Fibroblast of the conjunctiva (primary cell): ENCODE results near the gene IMMP2L.
"Not testable (repeated sequence)": the region's sequence is repeated elsewhere in the genome, so short reads cannot be mapped to it uniquely, and the experiment has no call there.

Source experiments
- DNase-seq: peaks from one replicate; pipeline ENCODE4 v3.0.0-alpha.2; 2010; ENCODE audit warnings: low read depth

The IMMP2L gene

DNA sequence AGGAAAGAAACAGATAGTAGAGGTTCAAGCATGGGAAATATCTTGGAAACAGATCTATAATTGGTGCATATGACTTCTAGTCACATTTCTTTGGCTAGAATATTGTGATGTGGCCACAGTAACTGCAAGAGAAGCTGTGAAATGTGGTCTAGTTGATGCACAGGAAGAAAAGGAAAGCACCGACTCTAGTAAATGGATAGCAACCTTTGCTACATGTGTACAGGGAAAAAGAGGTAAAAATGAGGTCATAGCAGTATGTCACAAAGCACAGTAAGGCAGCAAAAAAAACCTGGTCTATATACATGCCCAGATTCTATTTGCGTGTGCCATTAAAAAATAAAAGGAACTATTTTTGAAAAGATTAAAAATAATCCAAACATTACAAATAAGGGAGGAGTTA lies 573.9 kb downstream of the IMMP2L start:
- DNase-seq = no peak

DNA sequence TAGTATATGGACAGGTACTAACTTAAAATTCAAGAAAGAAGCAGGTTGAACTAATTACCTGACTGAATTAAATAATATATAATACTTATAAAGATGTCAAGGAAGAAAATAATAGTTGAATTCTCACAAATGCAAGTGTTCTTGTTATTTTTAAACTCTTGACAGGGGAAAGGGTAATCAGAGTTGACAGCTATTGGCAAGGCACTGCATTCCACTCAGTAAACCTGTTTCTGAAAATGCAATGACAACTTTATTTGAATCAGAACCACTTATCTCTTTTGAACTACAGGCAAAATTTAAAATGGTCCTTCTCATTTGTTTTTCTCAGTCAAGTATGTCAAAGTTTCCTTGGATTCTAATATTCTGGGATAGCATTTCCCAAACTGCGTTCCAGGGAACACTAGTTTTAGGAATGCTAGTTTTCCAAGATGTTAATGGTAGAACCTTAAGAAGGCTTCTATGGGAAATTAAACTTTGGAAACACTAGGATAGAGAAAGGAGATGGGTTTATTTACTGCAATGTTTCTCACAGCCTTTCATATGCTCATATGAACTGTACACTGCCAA lies 575.1 kb downstream of the IMMP2L start:
- DNase-seq = no peak

DNA sequence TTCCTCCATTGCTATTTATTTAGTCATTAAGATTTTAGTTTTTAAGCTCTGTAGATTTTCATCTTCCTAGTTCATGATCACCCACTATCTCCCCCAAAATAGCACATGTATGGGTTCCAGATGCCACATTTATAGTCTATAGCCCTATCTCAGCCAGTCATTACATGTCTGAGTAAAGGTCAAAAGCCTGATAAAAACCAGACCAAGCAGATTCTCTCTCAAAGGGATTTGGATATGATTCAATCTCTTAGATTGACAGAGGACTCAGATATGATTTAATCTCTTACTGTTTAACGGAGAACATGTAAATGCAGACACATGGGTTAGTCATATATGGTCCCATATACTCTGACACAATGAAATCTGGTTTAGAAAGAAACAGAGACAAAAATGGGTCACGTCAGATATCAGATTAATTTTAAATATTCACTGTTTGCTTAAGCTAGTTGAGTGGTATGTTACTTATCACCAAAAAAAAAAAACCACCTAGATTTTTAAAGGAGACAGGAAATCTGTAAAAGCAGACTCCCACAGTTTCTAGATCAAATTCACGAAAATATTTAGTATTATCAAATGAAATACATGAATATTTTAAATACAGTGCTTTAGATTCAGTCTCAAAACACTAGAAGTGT lies 578.4 kb downstream of the IMMP2L start:
- DNase-seq = no peak

DNA sequence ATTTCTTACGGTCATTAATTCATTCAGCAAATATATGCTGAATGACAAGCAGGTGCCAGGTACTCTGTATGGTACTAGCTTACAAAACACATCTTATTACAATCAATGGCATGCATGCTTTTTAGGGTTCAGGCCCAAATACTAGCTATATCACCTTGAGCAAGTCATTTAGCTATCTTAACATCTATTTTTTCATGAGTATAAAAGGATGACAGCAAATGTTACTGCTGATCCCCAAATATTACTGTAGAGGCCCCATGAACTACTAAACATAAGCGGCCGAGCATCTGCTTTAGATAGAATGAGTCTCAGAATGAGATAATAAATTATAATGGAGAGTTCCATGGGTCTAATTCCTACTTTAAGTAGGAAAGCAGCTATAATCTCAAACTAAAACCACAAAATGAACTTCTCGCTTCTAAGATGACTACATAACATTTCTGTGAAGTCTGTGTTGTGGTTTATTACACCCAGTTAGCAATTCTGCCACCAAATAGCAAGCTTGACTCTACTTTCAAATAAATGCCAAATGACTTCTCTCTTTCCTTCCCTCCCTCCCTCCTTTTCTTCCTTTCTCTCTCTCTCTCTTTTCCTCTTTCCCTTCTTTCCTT lies 585.1 kb downstream of the IMMP2L start:
- DNase-seq = no peak

DNA sequence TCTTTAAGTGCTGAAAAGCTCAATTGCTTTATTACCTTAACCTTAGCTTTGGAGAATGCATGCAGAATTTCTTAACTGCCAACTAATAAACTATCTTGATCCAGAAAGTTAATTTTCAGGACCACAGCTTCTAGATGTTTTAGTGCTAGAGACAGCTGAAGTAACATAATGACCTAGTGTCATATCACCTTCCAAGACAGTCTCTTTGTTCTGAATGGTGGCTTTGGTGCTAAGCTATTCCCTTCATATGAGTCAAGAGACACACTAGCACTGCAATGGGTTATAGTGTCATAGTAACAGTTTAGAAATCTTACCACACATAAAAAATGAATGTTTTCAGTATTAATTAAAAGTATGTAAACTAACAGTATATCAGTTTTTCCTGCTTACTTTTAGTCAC lies 586.8 kb downstream of the IMMP2L start:
- DNase-seq = no peak

DNA sequence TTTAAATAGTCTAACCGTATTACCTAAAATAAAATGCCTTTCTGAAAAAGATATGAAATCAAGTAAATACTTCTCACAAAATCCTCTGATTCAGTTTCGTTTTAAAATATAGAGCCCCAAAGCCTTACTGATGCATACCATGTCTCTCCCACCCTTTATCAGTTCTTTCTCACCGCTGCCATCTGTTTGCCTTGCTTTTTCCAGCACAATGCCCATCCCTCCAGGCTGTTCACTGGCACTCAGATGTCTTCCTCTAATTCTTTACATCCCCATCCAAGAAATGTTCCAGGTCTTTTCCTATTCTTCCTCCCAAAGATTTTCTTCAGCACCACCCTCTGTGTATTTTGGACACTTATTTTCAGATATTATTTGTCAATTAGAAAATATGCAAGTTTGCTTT lies 587.9 kb downstream of the IMMP2L start:
- no peak for DNase-seq

DNA sequence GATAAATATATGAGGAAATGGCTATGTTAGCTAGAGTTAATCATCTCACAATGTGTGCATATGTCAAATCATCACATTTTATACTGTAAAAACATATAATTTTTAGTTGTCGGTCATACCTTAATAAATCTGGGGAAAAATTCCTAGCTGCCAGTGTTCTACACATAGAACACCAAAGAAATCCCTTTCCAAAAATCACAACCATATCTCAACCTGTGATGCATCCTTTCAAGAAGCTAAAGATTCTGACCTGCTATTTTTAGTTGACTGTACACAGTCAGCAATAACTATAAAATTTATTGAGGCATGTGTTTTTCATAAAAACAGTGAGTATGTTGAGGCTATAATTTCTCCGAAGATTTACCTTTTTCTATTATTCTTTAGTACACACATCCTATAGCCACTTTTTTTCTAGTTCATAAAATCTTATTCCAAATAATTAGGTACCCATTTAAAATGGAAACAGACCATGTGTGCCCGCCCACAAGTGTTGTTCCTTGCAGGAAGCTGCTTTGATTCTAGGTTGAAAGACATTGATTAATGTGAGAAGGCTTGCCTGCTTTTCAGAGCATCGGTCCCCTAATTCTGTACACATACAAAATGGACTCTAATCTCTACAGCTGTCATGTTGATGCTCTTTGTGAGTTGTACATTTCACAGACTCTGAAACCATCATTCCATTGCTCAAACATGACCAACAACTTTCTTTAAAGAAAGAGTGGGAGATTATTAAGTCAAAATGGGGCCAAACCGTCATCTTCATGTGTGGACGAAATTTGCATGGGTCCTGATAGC lies 588.9 kb downstream of the IMMP2L start:
- DNase-seq = no peak

DNA sequence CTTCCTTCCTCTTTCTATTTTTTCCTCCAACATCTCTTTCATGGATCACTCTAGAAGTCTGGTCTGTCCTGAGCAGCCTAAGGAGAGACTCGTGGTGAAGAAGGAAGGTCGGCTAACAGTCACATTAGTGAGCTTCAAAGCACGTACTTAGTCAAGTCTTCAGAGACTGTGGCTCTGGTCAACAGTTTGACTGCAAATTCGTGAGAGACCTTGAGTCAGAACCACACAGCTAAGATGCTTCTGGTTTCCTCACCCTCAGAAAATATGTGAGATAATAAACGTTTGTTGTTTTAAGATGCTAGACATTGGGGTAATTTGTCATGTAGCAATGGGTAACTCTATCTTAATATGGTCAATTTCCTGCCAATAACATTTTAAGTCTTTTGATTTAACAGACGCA lies 597.5 kb downstream of the IMMP2L start:
- DNase-seq = no peak

DNA sequence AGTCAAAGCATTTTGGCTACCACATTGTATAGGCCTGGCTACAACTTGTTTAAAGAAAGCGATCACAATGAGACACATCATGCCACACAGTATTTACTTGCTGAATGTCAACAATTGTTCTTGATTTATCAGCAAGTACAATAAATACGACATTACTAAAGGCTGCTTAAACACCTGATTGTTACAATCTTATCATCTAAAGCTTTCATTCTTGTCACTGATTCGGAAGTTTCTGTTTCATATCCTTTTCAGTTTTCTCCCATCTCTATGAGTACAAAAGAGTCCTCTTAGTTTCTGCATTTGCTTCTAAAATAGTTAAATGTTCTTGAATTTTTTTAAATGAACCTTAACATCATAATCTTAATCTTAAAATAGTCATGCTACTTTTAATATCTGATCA lies 599.5 kb downstream of the IMMP2L start:
- DNase-seq = no peak

DNA sequence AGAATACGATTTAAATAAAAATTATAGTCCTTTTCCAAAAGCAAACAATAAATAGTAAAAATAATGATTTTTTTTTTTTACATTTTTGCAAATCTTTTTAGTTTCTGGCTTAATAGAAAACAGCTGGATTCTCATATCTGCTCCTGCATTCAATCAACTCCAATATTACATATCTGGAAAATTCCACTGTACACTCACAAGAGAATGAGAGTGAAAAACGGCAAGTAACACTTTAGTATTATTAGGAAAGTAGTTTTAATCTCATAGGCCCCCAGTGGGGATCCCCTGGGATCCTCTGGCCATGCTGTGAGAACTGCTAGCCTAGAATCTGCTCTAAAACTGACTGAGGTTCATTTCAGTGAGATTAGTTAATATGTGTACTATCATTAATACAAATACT lies 599.9 kb downstream of the IMMP2L start:
- DNase-seq = no peak

DNA sequence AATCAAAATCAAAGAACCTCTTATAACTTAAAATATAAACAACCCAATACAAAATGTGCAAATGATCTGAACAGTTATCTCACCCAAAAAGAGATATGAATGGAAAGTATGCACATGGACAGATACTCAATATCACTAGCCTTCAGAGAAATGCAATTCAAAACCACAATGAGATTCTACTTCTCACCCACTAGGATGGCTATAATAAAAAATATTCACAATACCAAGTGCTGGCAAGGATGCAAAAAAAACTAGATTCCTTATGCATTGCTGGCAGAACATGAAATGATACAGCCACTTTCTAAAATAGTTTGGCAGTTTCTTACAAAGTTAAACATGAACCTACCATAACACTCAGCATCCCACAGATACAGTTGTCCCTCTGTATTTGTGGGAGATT lies 601.5 kb downstream of the IMMP2L start:
- peak; percentile 1 for DNase-seq

DNA sequence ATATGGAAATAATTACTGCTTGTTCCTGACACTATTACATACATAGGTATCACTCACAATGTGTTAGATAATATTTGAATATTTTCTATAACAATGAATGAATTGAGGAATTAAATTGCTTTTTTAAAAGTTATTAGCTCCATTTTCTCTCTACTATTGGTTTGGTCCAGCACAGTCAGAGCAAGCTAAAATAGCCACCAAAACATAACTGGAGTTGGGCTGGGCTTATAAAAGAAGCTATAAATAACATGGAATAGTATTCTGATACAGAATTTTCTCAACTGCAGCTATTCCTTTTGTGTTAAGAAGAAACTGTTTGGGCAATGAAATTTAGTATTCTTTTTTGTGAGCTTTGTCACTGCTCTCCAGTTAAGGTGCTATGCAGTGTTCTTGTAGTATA lies 614.0 kb downstream of the IMMP2L start:
- no peak for DNase-seq

DNA sequence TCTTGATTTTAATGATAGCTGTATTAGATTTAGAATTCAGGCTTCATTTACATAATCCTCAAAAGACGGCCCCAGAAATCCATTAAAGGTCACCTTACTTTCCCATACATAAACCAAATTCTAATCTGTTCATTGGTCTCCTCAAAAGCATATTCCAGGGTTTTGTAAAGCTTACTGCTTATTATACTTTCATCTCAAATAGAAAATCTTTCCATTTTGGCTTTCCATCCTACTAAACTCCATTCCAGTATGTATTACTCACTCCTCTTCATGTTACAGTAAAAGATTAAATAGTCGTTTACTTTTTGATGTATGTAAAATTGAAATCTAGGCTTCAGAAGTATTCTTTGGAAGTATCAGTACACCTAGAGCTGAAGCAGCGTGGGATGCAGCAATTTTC lies 614.9 kb downstream of the IMMP2L start:
- DNase-seq = no peak

DNA sequence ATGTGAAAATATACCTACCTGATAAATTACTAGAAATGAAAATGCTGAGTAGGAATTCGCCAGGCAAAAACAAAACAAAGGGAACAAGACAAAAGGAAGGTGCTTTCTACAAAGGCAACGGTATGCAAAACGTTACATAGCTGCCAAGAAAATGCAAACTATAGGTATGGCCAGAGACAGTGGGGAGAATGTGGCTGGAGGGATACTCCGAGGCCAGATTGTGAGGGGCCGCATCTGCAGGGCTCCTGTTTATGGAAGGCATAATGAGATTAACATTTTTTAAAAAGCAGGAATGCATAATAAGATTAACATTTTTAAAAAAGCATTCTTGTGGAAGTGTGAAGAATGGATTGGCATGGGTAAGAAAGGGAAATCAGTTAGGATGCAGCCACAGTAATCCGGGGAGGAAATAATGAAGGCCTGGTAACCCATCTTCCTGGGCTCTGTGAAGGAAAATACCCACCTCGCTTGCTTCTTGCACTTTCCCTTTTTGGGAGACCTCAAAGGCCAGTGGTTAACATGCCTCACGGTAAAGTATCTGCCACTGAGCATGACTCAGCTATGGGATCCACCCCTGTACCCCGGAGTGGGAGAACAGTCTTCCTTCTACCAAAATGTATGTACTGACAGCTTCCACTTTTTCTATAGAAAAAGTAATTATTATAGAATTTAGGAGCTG lies 617.2 kb downstream of the IMMP2L start:
- DNase-seq = no peak

DNA sequence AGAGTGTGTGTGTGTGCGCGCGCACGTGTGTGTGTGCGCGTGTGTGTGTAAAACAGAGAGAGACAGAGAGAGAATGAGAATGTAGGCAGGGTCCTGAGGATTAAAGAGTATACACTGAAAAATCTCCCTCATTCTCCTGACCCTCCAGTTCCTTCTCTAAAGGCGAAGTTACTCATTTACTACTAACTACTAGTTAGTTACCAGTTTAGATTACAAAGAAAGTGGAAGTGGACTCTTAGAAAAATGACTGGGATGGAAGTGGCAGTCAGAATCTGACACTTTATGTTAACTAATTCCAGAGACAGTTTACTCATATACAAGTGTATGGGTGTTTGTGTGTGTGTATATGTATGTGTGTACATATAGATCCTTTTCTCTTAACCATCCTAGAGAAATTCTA lies 617.8 kb downstream of the IMMP2L start:
- DNase-seq = no peak

DNA sequence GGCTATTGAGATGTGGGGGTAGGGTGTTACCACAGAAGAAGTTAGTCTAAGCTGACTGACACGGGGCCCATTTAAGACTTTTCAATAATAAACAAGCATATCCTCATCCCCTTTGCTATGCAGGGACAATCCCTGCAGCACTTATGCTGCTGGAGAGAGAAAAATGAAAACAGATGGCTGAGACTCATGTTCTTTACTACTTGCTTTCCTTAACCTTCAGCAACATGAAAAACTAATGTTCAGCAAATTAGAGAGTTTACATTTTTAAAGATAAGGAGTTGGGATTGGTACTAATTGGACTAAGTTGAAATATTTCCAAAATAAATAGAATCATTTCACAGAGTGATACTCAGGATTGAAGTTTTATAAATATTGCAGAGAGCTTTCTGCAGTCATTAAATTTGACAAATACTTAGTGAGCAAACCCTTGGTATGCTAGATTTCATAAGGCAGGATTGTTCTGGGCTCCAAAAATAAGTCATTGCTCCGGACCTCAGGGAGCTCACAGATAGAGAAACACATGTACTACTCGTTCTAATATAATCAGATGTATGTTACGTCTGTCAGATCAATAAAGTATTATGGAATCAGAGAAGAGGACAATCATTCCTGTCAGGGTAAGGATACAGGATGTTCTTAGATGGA lies 618.5 kb downstream of the IMMP2L start:
- peak; percentile 79 for DNase-seq

DNA sequence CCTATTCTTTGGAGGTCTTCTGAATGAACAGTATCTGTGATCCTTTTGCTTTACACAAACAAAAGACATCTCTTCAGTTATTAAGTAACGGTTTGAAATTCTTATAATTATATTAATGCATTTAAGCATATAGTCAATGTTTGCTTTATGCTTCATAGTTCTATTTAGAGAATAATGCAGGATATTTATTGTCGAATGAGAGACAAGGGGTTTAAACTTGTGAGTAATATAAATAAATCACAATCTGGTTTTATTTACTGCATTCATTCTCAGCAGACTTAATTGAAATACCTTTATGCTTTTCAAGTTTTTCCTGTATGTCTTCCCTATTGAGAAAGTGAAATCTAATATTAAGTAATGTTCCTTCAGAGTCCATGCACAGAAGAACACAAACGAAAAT lies 620.9 kb downstream of the IMMP2L start:
- no peak for DNase-seq

DNA sequence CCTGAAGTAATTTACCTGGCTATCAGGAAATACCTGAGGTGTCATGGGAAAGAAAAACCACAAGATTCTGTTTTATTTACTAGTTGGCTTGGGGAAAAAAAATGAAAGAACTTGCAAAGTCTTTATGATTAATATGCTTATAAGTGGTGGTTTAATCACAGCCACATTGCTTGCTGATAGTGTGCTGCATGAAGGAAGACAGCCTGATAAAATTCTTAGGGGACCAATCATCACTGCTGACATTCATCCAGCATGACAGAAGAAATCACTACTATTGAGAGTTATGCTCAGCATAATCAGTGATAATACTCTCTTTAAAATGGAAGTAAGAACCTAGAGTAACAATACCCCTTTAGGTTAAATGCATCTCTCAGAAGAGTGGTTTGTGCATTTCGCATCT lies 621.5 kb downstream of the IMMP2L start:
- no peak for DNase-seq

DNA sequence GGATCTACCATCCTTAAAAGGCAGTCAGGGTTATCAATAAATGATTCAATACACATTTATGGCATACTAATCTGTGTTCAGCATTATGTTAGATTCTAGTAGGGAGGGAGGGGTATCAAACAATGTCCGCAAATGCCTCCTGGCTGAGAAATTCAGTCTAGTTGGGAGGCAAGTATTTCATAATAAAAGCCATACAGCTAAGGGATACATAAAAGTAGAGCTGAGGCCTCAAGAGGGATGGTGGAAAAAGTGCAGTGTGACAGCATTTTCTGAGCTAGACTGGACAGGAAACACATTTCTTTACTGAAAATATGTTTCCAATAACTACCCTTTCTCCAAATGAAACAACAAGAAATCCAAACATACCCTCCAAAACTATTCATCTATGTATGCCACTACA lies 624.1 kb downstream of the IMMP2L start:
- DNase-seq = no peak

DNA sequence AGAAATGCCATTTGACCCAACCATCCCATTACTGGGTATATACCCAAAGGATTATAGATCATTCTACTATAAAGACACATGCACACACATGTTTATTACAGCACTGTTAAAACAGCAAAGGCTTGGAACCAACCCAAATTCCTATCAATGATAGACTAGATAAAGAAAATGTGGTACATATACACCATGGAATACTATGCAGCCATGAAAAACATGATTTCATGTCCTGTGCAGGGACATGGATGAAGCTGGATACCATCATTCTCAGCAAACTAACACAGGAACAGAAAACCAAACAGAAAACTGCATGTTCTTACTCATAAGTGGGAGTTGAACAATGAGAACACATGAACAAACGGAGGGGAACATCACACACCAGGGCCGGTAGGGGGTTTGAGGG lies 625.6 kb downstream of the IMMP2L start:
- DNase-seq = not testable (repeated sequence)

DNA sequence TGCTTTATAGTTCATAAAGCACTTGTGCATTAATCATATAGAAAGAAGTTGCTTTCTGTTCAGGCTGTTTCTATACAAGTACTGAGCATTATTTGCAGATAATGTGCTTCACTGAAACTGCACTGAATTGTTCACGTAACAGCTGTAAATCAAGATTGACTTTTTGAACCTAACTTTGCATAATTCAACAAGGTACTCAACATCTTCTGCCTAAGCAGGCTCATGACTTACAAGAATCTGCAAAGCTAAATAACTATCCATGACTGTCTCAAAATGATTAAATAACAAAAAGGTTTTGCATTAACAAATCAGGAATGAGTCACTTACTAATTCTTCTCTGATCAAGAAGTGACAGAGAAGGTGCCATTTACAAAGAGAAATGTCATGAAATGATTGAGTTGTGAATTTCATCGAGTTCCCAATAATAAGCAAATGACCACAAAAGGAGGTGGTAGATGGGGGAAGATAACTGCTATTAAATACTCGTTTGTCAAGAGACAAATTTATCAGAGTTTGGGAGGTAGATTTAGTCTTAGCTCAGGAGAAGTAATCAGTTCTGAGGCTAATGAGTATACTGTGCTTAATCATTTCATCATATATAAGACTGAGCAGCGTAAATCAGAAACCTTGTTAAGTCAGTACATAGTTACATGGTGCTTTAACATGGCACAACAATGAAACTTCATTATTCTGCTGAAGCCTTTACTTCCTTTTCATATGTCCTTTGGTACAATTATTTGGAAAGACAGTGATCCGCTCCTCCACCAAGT lies 632.6 kb downstream of the IMMP2L start:
- no peak for DNase-seq
